Measurements from ENCODE around the gene SOX13. TPM values are rescaled to one million over a fixed set of nuclear protein-coding genes. Genes with fewer than 3 reads are reported as not detected.
A peak's percentile ranks its signal among the peaks of the same experiment; 100 is the strongest.

SOX13 gene
- total RNA-seq, 1 experiment from 2014 or later = 81.9 TPM

DNA sequence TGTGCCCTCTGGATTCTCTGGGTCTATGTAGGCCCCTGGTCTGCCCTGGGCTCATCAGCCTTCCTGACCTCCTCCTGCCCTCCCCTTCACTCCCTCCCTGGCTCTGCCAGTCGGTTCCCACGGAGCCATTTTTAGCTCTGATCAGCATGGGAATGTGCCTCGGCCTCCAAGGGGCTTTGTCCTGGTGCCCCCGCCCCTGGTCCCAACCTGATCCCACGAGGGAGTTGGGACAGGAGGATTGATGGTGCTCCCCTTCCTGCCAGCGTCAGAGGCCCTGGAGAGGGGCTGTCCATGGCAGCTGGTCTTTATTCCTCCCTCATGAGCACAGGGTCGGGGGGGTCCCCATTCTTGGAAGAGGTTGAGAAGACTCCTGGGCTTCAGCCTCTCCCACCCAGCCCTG, 54.0 kb downstream of the SOX13 start:
- intact Hi-C loops (cut with micrococcal nuclease) = loop anchor here (1.0 kb wide), 5 partner anchors 47 to 266 kb away; partner anchors contain the start of genes SNRPE and SOX13
- Histone ChIP-seq H2AFZ (ENCODE audit: low read length) (no peak overlapping the region), H3K9ac (ENCODE audit: low read length) (no peak overlapping the region), H3K4me2 (ENCODE audit: low read length) (no peak overlapping the region), H3K4me3 (ENCODE audit: low read length) (no peak overlapping the region), H3F3A (ENCODE audit: low read length, unreplicated experiment) (no peaks in the 10 kb centered on the region), H3K27me3 (ENCODE audit: low read length) (no peaks in the 10 kb centered on the region), H3K27ac (ENCODE audit: low read length) (0 out of 2 replicates have a peak overlapping the region, but pooled peaks have one; percentile 9), H3K36me3 (ENCODE audit: low read depth, low read length) (peaks cover 37% of the 10 kb centered on the region), H3K4me1 (ENCODE audit: insufficient read depth, low read length) (peaks cover 55% of the 10 kb centered on the region), H4K20me1 (ENCODE audit: low read length) (no peaks in the 10 kb centered on the region), H3K79me2 (ENCODE audit: low read length) (no peaks in the 10 kb centered on the region), H3K9me3 (ENCODE audit: low read length) (no peaks in the 10 kb centered on the region), H3K9me2 (replicated peaks; ENCODE audit: low read length) (no peaks in the 10 kb centered on the region)
- BruUV-seq (replicated peaks) = no TSS peak
- ATAC-seq = no peak
- ChIA-PET POLR2A (ENCODE audit: unreplicated experiment) (no interaction called here), CTCF (interaction anchor here (2.0 to 3.8 kb wide), 2 partner anchors 51 to 256 kb away, joined by 7 to 55 read pairs; no protein-coding TSS in a partner anchor)
- TF ChIP-seq EZH2phosphoT487 (IDR thresholded peaks at IDR 0.05; ENCODE audit: borderline replicate concordance, low read length) = no peak
- TF ChIP-seq, protein P1, sequence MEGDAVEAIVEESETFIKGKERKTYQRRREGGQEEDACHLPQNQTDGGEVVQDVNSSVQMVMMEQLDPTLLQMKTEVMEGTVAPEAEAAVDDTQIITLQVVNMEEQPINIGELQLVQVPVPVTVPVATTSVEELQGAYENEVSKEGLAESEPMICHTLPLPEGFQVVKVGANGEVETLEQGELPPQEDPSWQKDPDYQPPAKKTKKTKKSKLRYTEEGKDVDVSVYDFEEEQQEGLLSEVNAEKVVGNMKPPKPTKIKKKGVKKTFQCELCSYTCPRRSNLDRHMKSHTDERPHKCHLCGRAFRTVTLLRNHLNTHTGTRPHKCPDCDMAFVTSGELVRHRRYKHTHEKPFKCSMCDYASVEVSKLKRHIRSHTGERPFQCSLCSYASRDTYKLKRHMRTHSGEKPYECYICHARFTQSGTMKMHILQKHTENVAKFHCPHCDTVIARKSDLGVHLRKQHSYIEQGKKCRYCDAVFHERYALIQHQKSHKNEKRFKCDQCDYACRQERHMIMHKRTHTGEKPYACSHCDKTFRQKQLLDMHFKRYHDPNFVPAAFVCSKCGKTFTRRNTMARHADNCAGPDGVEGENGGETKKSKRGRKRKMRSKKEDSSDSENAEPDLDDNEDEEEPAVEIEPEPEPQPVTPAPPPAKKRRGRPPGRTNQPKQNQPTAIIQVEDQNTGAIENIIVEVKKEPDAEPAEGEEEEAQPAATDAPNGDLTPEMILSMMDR (conservative IDR thresholded peaks at IDR 0.05; ENCODE audit: low read depth, low read length) = no peak
- no peak for TF ChIP-seq EZH2 (IDR thresholded peaks at IDR 0.05; ENCODE audit: low read length, unreplicated experiment)
- no peak for DNase-seq

DNA sequence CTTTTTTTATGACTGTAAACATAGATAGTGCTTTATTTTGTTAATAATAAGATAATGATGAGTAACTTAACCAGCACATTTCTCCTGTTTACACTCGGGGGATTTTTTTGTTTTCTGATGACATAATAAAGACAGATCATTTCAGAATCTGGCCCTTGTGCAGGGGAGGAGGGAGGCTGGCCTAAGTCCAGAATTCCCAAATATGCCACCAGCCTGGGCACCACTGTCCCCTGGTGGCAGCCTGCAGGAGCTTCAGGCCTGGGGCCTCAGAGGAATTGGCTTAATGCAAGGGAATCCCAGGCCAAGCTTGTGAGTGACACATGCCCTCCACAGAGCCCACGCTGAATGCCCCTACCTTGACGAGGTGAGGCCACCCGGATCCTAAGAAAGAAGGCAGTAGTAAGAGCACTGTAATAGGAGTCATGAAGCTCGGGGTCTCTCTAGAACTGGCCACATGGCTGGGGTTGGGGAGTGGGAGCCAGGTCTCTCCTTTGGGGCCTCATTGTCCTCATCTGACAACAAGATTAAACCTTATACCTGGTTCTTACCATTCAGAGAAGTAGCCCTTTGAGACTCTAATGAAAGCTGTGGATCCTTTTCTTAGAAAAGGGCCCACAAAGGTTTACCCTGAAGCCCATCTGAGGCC, 54.8 kb downstream of the SOX13 start:
- BruUV-seq (replicated peaks) = no TSS peak
- H3K27me3 ChIP-seq (ENCODE audit: low read length) = no peaks in the 10 kb centered on the region
- H3K9me3 ChIP-seq (ENCODE audit: low read length) = no peaks in the 10 kb centered on the region
- H3K4me1 ChIP-seq (ENCODE audit: insufficient read depth, low read length) = peaks cover 57% of the 10 kb centered on the region
- peak; percentile 97 for DNase-seq
- peak; percentile 15 for ATAC-seq
- H3K79me2 ChIP-seq (ENCODE audit: low read length) = no peaks in the 10 kb centered on the region
- TF ChIP-seq, protein P1 (conservative IDR thresholded peaks at IDR 0.05; ENCODE audit: low read depth, low read length) = peak; percentile 99
- no peak for TF ChIP-seq EZH2 (IDR thresholded peaks at IDR 0.05; ENCODE audit: low read length, unreplicated experiment)
- no peak overlapping the region for H2AFZ ChIP-seq (ENCODE audit: low read length)
- H4K20me1 ChIP-seq (ENCODE audit: low read length) = no peaks in the 10 kb centered on the region
- no peak overlapping the region for H3K9ac ChIP-seq (ENCODE audit: low read length)
- ChIA-PET POLR2A (ENCODE audit: unreplicated experiment) (interaction anchor here (0.6 kb wide), 1 partner anchor 246 kb away, joined by 3 read pairs; no protein-coding TSS in a partner anchor), CTCF (interaction anchor here (1.6 to 3.8 kb wide), 5 partner anchors 33 to 267 kb away, joined by 4 to 55 read pairs (median 7); partner anchors contain the start of gene SNRPE)
- intact Hi-C loops (cut with micrococcal nuclease) = loop anchor here (1.0 kb wide), 5 partner anchors 47 to 266 kb away; partner anchors contain the start of genes SNRPE and SOX13
- H3K4me2 ChIP-seq (ENCODE audit: low read length) = peak overlapping the region; percentile 27; the same call in 1 of the 2 replicates
- H3K36me3 ChIP-seq (ENCODE audit: low read depth, low read length) = peaks cover 30% of the 10 kb centered on the region
- H3F3A ChIP-seq (ENCODE audit: low read length, unreplicated experiment) = no peaks in the 10 kb centered on the region
- H3K4me3 ChIP-seq (ENCODE audit: low read length) = no peak overlapping the region
- H3K27ac ChIP-seq (ENCODE audit: low read length) = 0 out of 2 replicates have a peak overlapping the region, but pooled peaks have one; percentile 7
- no peaks in the 10 kb centered on the region for H3K9me2 ChIP-seq (replicated peaks; ENCODE audit: low read length)

Data from PC-3 (cell line).